Measurements from ENCODE around the gene COBLL1. TPM values are rescaled to one million over a fixed set of nuclear protein-coding genes. Genes with fewer than 3 reads are reported as not detected.

Gene COBLL1
- total and polyA plus RNA-seq, 3 experiments from 2014 or later: not detected

GRCh38 chr2:164803776-164804466 lies 37.7 kb downstream of the COBLL1 start:
- CTCF ChIA-PET: interaction anchor here (0.7 kb wide), 1 partner anchor 106 kb away, joined by 3 read pairs; no protein-coding TSS in a partner anchor
- H3K4me1 Mint-ChIP-seq: no peaks in the 10 kb centered on the region
- H3K27ac Mint-ChIP-seq: no peak overlapping the region

DNA sequence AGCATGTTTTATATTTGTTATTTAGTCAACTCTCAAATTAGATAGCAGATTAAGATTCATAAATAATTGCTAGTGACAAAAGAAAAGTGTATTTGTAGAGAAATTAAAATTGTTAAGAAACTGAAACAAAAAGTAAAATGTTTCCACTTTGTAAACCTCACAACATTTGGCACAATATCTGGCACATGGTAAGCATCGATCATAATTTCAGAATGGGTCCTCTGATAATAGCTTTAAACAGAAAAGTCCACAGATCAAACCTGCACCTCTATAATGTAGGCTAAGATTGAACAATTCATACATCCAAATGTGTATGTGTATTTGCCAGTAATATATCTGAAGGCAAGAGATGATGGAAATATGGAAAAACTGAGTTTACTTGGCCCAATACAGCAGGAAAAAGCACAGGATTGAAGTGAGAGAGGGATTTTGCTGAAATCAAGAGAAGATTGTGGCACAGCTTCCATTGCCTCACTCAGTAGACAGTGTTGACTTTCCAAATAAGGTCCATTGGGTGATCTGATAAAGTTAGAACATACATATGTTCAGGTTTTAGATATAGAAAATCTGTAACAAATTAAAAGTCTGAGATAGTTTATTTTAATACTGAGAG lies 39.4 kb downstream of the COBLL1 start:
- Histone ChIP-seq H3K36me3 (ENCODE audit: insufficient read depth, low read length) (no peaks in the 10 kb centered on the region), H3K4me3 (ENCODE audit: low read length) (no peak overlapping the region), H3K4me1 (ENCODE audit: insufficient read depth, low read length) (no peaks in the 10 kb centered on the region), H3K9me3 (ENCODE audit: low read length) (no peaks in the 10 kb centered on the region), H3K27ac (ENCODE audit: low read depth, low read length) (no peak overlapping the region), H3K27me3 (ENCODE audit: insufficient read depth, low read length, poor library complexity, severe bottlenecking) (no peaks in the 10 kb centered on the region)
- no peak for DNase-seq
- no peak overlapping the region for H3K27ac Mint-ChIP-seq
- POLR2A ChIA-PET: no interaction called here
- no peaks in the 10 kb centered on the region for H3K4me1 Mint-ChIP-seq
- H3K27me3 Mint-ChIP-seq: no peaks in the 10 kb centered on the region
- H3K9me3 Mint-ChIP-seq: peaks cover 0 to 11% (median 3%) of the 10 kb centered on the region in 5 donors
- H3K36me3 Mint-ChIP-seq: no peaks in the 10 kb centered on the region
- H3K4me3 Mint-ChIP-seq: no peak overlapping the region
- CTCF ChIA-PET: no interaction called here

More at GRCh38 chr2:164803776-164804466, 37.7 kb downstream of the COBLL1 start:
- Histone ChIP-seq H3K4me1 (ENCODE audit: insufficient read depth, low read length) (no peaks in the 10 kb centered on the region), H3K27me3 (ENCODE audit: insufficient read depth, low read length, poor library complexity, severe bottlenecking) (no peaks in the 10 kb centered on the region), H3K27ac (ENCODE audit: low read depth, low read length) (no peak overlapping the region), H3K4me3 (ENCODE audit: low read length) (no peak overlapping the region), H3K9me3 (ENCODE audit: low read length) (no peaks in the 10 kb centered on the region), H3K36me3 (ENCODE audit: insufficient read depth, low read length) (no peaks in the 10 kb centered on the region)
- Mint-ChIP-seq H3K9me3 (peaks cover 0 to 6% (median 0%) of the 10 kb centered on the region in 5 donors), H3K4me3 (no peak overlapping the region), H3K36me3 (no peaks in the 10 kb centered on the region), H3K27me3 (no peaks in the 10 kb centered on the region)
- POLR2A ChIA-PET: no interaction called here
- no peak for DNase-seq

GRCh38 chr2:164800572-164800971 lies 41.1 kb downstream of the COBLL1 start:
- Mint-ChIP-seq H3K9me3 (peaks cover 0 to 16% (median 4%) of the 10 kb centered on the region in 5 donors), H3K4me3 (no peak overlapping the region), H3K36me3 (no peaks in the 10 kb centered on the region), H3K27me3 (no peaks in the 10 kb centered on the region), H3K27ac (no peak overlapping the region), H3K4me1 (no peaks in the 10 kb centered on the region)
- Histone ChIP-seq H3K27ac (ENCODE audit: low read depth, low read length) (no peak overlapping the region), H3K9me3 (ENCODE audit: low read length) (no peaks in the 10 kb centered on the region), H3K27me3 (ENCODE audit: insufficient read depth, low read length, poor library complexity, severe bottlenecking) (no peaks in the 10 kb centered on the region), H3K4me1 (ENCODE audit: insufficient read depth, low read length) (no peaks in the 10 kb centered on the region), H3K4me3 (ENCODE audit: low read length) (no peak overlapping the region), H3K36me3 (ENCODE audit: insufficient read depth, low read length) (no peaks in the 10 kb centered on the region)
- ChIA-PET POLR2A (interaction anchor here (0.7 kb wide), 1 partner anchor 9 kb away, joined by 3 read pairs; no protein-coding TSS in a partner anchor), CTCF (no interaction called here)
- DNase-seq: no peak

DNA sequence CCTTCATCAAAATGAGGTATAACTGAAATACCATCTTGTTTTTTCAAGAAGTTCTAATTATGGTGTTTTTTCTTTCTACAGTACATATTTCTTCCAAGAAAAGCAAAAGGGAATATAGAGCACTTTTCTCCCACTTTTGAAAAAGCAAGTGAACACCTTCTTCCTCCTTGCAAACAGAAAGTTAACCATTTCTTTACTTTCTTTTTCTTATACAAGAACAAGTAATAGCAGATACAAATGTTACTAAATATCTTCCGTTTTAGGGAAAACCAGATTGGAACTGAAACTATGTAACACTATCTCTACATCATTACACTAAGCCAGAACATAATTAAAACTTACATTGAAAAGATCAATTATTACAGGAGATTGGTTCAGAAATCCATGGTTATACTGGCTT lies 44.0 kb downstream of the COBLL1 start:
- Mint-ChIP-seq H3K36me3 (no peaks in the 10 kb centered on the region), H3K9me3 (peaks cover 0 to 16% (median 4%) of the 10 kb centered on the region in 5 donors), H3K4me1 (no peaks in the 10 kb centered on the region), H3K27ac (no peak overlapping the region), H3K4me3 (no peak overlapping the region), H3K27me3 (no peaks in the 10 kb centered on the region)
- H3K27me3 ChIP-seq (ENCODE audit: insufficient read depth, low read length, poor library complexity, severe bottlenecking): no peaks in the 10 kb centered on the region
- DNase-seq: no peak
- no peak overlapping the region for H3K4me3 ChIP-seq (ENCODE audit: low read length)
- no peaks in the 10 kb centered on the region for H3K9me3 ChIP-seq (ENCODE audit: low read length)
- no peaks in the 10 kb centered on the region for H3K36me3 ChIP-seq (ENCODE audit: insufficient read depth, low read length)
- ChIA-PET POLR2A (no interaction called here), CTCF (no interaction called here)
- H3K27ac ChIP-seq (ENCODE audit: low read depth, low read length): no peak overlapping the region
- H3K4me1 ChIP-seq (ENCODE audit: insufficient read depth, low read length): no peaks in the 10 kb centered on the region

DNA sequence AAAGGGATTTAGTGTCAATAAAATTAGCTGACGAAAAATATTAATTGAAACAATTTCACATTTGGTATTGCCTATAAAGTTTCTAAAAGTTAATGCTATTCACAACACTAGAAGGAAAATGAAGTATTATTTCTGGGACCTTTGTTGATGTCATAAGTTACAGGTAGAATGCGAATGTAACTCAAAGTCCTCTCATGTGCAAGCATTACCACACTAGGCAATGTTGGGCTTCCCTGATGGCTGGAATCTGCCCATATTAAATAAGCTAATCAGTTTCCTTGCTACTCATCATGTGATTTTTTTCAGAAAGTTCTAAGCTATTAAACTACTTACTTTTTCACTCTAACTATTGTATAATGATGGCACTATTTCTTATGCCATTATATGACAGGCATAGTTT lies 44.6 kb downstream of the COBLL1 start:
- no peak for DNase-seq
- Histone ChIP-seq H3K36me3 (ENCODE audit: insufficient read depth, low read length) (no peaks in the 10 kb centered on the region), H3K4me3 (ENCODE audit: low read length) (no peak overlapping the region), H3K4me1 (ENCODE audit: insufficient read depth, low read length) (no peaks in the 10 kb centered on the region), H3K27me3 (ENCODE audit: insufficient read depth, low read length, poor library complexity, severe bottlenecking) (no peaks in the 10 kb centered on the region), H3K9me3 (ENCODE audit: low read length) (no peaks in the 10 kb centered on the region), H3K27ac (ENCODE audit: low read depth, low read length) (no peak overlapping the region)
- Mint-ChIP-seq H3K9me3 (peaks cover 0 to 16% (median 4%) of the 10 kb centered on the region in 5 donors), H3K4me3 (no peak overlapping the region), H3K27me3 (no peaks in the 10 kb centered on the region), H3K27ac (no peak overlapping the region), H3K36me3 (no peaks in the 10 kb centered on the region), H3K4me1 (no peaks in the 10 kb centered on the region)
- POLR2A ChIA-PET: no interaction called here
- CTCF ChIA-PET: no interaction called here

DNA sequence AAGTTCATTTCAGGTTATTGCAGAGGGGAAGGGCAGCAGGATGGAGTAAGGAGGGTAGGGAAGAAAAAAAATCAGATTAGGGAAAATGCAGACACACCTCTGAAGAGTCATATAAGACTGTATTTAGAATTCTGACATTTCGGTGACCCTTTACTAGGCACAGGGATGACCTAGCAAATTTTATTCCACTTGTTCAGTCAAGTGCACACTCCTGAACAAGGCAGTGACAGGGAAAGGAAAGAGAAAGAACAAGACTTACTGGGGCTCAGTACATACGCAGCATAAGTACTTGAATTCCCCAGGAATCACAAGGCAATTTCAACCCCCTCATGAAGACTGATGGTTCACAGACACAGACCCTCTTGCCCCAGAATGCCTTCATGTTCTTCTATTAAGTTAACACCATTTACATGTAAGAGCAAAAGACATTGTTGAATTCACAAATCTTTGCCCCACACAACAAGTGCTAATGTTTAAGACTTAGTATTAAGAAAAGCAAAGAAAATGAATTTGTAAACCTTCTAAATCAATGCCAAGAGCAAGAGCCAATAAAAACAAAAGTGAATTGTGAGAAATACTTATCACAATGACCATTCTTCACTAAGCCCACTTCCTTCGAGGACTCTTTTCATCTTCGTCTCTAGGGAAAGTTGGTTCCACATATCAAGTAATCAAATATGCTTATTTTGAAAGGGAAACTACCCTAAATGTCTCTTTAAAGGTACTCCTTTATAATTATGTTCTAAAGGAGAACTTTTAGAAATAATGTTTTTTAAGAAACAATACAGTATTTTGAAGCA lies 47.0 kb downstream of the COBLL1 start:
- ChIA-PET POLR2A (no interaction called here), CTCF (no interaction called here)
- no peak overlapping the region for H3K4me3 Mint-ChIP-seq
- no peak for DNase-seq
- H3K27me3 Mint-ChIP-seq: no peaks in the 10 kb centered on the region
- Histone ChIP-seq H3K9me3 (ENCODE audit: low read length) (no peaks in the 10 kb centered on the region), H3K27me3 (ENCODE audit: insufficient read depth, low read length, poor library complexity, severe bottlenecking) (no peaks in the 10 kb centered on the region), H3K27ac (ENCODE audit: low read depth, low read length) (no peak overlapping the region), H3K4me3 (ENCODE audit: low read length) (no peak overlapping the region), H3K36me3 (ENCODE audit: insufficient read depth, low read length) (no peaks in the 10 kb centered on the region), H3K4me1 (ENCODE audit: insufficient read depth, low read length) (no peaks in the 10 kb centered on the region)
- H3K9me3 Mint-ChIP-seq: peaks cover 0 to 10% (median 4%) of the 10 kb centered on the region in 5 donors
- H3K27ac Mint-ChIP-seq: no peak overlapping the region
- H3K4me1 Mint-ChIP-seq: no peaks in the 10 kb centered on the region
- H3K36me3 Mint-ChIP-seq: no peaks in the 10 kb centered on the region

GRCh38 chr2:164794016-164794415 lies 47.6 kb downstream of the COBLL1 start:
- Mint-ChIP-seq H3K4me1 (no peaks in the 10 kb centered on the region), H3K27ac (no peak overlapping the region), H3K36me3 (no peaks in the 10 kb centered on the region), H3K27me3 (no peaks in the 10 kb centered on the region), H3K9me3 (peaks cover 0 to 10% (median 4%) of the 10 kb centered on the region in 5 donors), H3K4me3 (no peak overlapping the region)
- no peak for DNase-seq
- no peaks in the 10 kb centered on the region for H3K9me3 ChIP-seq (ENCODE audit: low read length)
- no peaks in the 10 kb centered on the region for H3K4me1 ChIP-seq (ENCODE audit: insufficient read depth, low read length)
- CTCF ChIA-PET: no interaction called here
- POLR2A ChIA-PET: no interaction called here
- no peak overlapping the region for H3K27ac ChIP-seq (ENCODE audit: low read depth, low read length)
- H3K36me3 ChIP-seq (ENCODE audit: insufficient read depth, low read length): no peaks in the 10 kb centered on the region
- H3K4me3 ChIP-seq (ENCODE audit: low read length): no peak overlapping the region
- no peaks in the 10 kb centered on the region for H3K27me3 ChIP-seq (ENCODE audit: insufficient read depth, low read length, poor library complexity, severe bottlenecking)

- Histone ChIP-seq H3K36me3 (ENCODE audit: insufficient read depth, low read length) (no peaks in the 10 kb centered on the region), H3K4me1 (ENCODE audit: insufficient read depth, low read length) (no peaks in the 10 kb centered on the region), H3K27ac (ENCODE audit: low read depth, low read length) (no peak overlapping the region), H3K4me3 (ENCODE audit: low read length) (no peak overlapping the region), H3K27me3 (ENCODE audit: insufficient read depth, low read length, poor library complexity, severe bottlenecking) (no peaks in the 10 kb centered on the region), H3K9me3 (ENCODE audit: low read length) (no peaks in the 10 kb centered on the region)
- H3K4me3 Mint-ChIP-seq: no peak overlapping the region
- H3K9me3 Mint-ChIP-seq: peaks cover 0 to 9% (median 6%) of the 10 kb centered on the region in 5 donors
- no peaks in the 10 kb centered on the region for H3K36me3 Mint-ChIP-seq
- H3K27ac Mint-ChIP-seq: no peak overlapping the region
- H3K27me3 Mint-ChIP-seq: no peaks in the 10 kb centered on the region
- no peaks in the 10 kb centered on the region for H3K4me1 Mint-ChIP-seq
- DNase-seq: no peak
- ChIA-PET POLR2A (no interaction called here), CTCF (no interaction called here)
Measured at GRCh38 chr2:164793529-164793928, 48.1 kb downstream of the COBLL1 start.

All from CD8-positive, alpha-beta memory T cell (primary cell).